Common myeloid progenitor, CD34-positive (primary cell): ENCODE results near the gene NTMT1.

Experiments used
- CTCF ChIA-PET: fragments of 350-600 bp; sonication (Branson Sonifier 250); formaldehyde crosslinking; loops from one replicate; lab custom pipeline; 2021; ENCODE audit warnings: antibody characterized with exemption; lab: Charles Lee
- POLR2A ChIA-PET: fragments of 350-600 bp; sonication (Branson Sonifier 250); formaldehyde crosslinking; loops from one replicate; lab custom pipeline; 2021; ENCODE audit warnings: antibody characterized with exemption; lab: Charles Lee
- DNase-seq, 3 donors: peaks; one replicate each; pipeline versions ENCODE4 v3.0.0 to v3.0.0-alpha.2; 2013
- H3K27ac ChIP-seq, 2 experiments: 1 replicate in 1 of 2; 2 replicates in 1 of 2; pipeline ENCODE4 v1.7.0; 2013; ENCODE audit warnings: inconsistent platforms in 2 of 2, low read length in 2 of 2, mild to moderate bottlenecking in 2 of 2, low read depth in 1 of 2, moderate library complexity in 1 of 2; ENCODE audit not compliant: severe bottlenecking in 2 of 2, insufficient read depth in 1 of 2, poor library complexity in 1 of 2
- H3K27me3 ChIP-seq, 5 experiments: replicated peaks in 2 of 5; 1 replicate in 3 of 5; 2 replicates in 2 of 5; pipeline versions ENCODE4 v1.6.1 to v1.7.0; 2013; ENCODE audit warnings: low read length in 4 of 5, mild to moderate bottlenecking in 2 of 5, moderate library complexity in 2 of 5, inconsistent platforms in 1 of 5; ENCODE audit not compliant: insufficient read depth in 5 of 5, control insufficient read depth in 4 of 5
- H3K36me3 ChIP-seq, 4 experiments: 1 replicate in 2 of 4; 2 replicates in 2 of 4; pipeline versions ENCODE4 v1.6.1 to v1.7.0; 2013; ENCODE audit warnings: low read length in 3 of 4, control low read depth in 1 of 4, mild to moderate bottlenecking in 1 of 4; ENCODE audit not compliant: control insufficient read depth in 4 of 4, insufficient read depth in 4 of 4
- H3K4me1 ChIP-seq, 4 experiments: 1 replicate in 3 of 4; 2 replicates in 1 of 4; pipeline versions ENCODE4 v1.6.1 to v1.7.1; 2013; ENCODE audit warnings: low read length in 3 of 4, mild to moderate bottlenecking in 3 of 4, control low read depth in 1 of 4, inconsistent platforms in 1 of 4, moderate library complexity in 1 of 4; ENCODE audit not compliant: control insufficient read depth in 4 of 4, insufficient read depth in 4 of 4; ENCODE audit errors: control extremely low read depth in 1 of 4
- H3K4me3 ChIP-seq, 7 experiments: 1 replicate in 4 of 7; 2 replicates in 3 of 7; pipeline versions ENCODE4 v1.5.1 to v1.7.0; 2013; ENCODE audit warnings: mild to moderate bottlenecking in 7 of 7, low read length in 6 of 7, moderate library complexity in 6 of 7, inconsistent platforms in 2 of 7, low read depth in 2 of 7, control low read depth in 1 of 7; ENCODE audit not compliant: insufficient read depth in 4 of 7, control insufficient read depth in 1 of 7; ENCODE audit errors: extremely low read depth in 1 of 7
- H3K9me3 ChIP-seq, 5 experiments: 1 replicate in 4 of 5; 2 replicates in 1 of 5; pipeline versions ENCODE4 v1.6.1 to v1.7.1; 2013; ENCODE audit warnings: low read length in 4 of 5, mild to moderate bottlenecking in 2 of 5, inconsistent platforms in 1 of 5, low read depth in 1 of 5, moderate library complexity in 1 of 5; ENCODE audit not compliant: control insufficient read depth in 4 of 5, insufficient read depth in 2 of 5; ENCODE audit errors: control extremely low read depth in 1 of 5
- WGBS: methylation state at CpG from one replicate; pipeline ENCODE4 v1.1.5; 2013; ENCODE audit not compliant: insufficient coverage; 5-methylcytosine and 5-hydroxymethylcytosine counted together

The NTMT1 gene

DNA sequence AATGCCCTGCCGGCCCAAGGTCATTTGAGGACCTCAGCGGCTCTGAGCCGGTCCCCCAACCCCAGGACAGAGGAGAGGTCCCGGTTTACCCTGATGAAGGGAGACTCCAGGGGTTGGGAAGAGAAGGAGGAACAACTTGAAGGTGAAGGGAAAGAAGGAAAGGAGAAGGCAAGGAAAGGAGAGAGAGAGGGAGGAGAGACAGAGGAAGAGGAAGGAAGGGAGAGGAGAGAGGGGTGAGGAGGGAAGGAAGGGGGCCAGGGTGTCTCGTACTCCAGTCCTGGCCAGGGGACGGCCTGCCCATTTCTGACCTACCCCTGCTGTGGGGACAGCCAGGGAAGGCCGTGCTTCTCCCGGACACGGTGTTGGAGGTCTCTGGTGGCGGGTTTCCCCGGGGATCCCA lies 41.4 kb downstream of the NTMT1 start:
- Histone ChIP-seq H3K36me3 (no peaks in the 10 kb centered on the region), H3K9me3 (no peaks in the 10 kb centered on the region), H3K4me1 (peaks cover 0 to 15% (median 6%) of the 10 kb centered on the region in 4 experiments), H3K27me3 (peaks cover 0 to 67% (median 19%) of the 10 kb centered on the region in 5 experiments), H3K27ac (no peak overlapping the region), H3K4me3 (no peak overlapping the region)
- ChIA-PET CTCF (no interaction called here), POLR2A (interaction anchor here (0.5 kb wide), 1 partner anchor 75 kb away, joined by 3 read pairs; no protein-coding TSS in a partner anchor)
- 90% methylated on average over 9 of the region's 11 CpGs for WGBS
- no peak for DNase-seq

GRCh38 chr9:129667850-129668249 lies 41.9 kb downstream of the NTMT1 start:
- Histone ChIP-seq H3K27me3 (peaks cover 0 to 62% (median 16%) of the 10 kb centered on the region in 5 experiments), H3K4me1 (peaks cover 0 to 15% (median 6%) of the 10 kb centered on the region in 4 experiments), H3K4me3 (no peak overlapping the region), H3K36me3 (no peaks in the 10 kb centered on the region), H3K9me3 (no peaks in the 10 kb centered on the region), H3K27ac (no peak overlapping the region)
- WGBS: 98% methylated on average over 8 of the region's 9 CpGs
- POLR2A ChIA-PET: interaction anchor here (0.5 kb wide), 1 partner anchor 75 kb away, joined by 3 read pairs; no protein-coding TSS in a partner anchor
- DNase-seq: no peak
- CTCF ChIA-PET: no interaction called here

DNA sequence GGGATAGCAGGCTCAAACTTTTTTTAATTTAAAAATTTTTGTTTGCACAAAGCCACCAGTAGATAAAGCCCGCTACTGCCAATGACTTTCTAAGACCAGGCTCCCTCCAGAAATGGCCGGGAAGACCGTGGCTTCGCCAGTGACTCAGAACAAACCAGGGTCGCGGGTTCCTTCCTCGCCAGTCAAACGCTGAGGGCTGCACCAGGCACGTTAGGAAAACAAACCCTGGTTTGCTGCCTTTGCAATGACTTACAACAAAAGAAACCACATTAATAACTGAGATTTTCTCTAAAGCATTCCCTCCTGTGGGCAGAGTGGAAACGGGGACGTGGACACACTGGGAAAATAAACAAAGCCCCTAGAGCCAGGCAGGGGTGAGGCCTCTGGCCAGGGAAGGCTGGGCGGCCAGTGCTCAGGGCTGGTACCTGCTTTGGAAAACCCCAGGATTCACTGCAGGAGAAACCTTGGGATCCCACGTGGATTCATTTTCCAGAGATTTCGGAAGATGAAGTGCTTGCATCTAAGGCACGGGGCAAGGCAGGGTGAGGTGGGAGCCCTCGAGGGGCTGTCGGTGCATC lies 43.3 kb downstream of the NTMT1 start:
- Histone ChIP-seq H3K4me3 (no peak overlapping the region), H3K9me3 (no peaks in the 10 kb centered on the region), H3K36me3 (no peaks in the 10 kb centered on the region), H3K27me3 (peaks cover 0 to 57% (median 17%) of the 10 kb centered on the region in 5 experiments), H3K27ac (no peak overlapping the region), H3K4me1 (peaks cover 0 to 15% (median 6%) of the 10 kb centered on the region in 4 experiments)
- peak; percentile 13 to 54 (median 53) for DNase-seq
- CTCF ChIA-PET: no interaction called here
- POLR2A ChIA-PET: no interaction called here
- WGBS: 52% methylated on average over 17 of the region's 17 CpGs

DNA sequence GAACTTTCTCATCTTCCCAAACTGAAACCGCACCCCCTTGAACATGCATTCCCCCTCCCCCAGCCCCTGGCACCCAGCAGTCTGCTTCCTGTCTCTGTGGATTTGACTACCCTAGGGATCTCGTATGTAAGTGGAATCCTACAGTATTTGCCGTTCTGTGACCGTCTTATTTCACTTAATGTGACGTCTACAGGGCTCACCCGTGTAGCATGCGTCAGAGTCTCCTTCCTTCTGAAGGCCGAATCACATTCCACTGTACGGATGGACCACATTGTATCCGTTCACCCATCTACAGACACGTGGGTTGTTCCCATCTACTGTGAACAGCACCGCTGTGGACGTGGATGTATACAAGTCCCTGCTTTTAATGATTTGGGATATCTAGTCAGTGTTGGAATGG lies 44.0 kb downstream of the NTMT1 start:
- Histone ChIP-seq H3K4me3 (no peak overlapping the region), H3K4me1 (peaks cover 0 to 12% (median 6%) of the 10 kb centered on the region in 4 experiments), H3K27ac (no peak overlapping the region), H3K9me3 (no peaks in the 10 kb centered on the region), H3K36me3 (no peaks in the 10 kb centered on the region), H3K27me3 (peaks cover 0 to 50% (median 17%) of the 10 kb centered on the region in 5 experiments)
- ChIA-PET POLR2A (no interaction called here), CTCF (no interaction called here)
- no peak for DNase-seq
- 95% methylated on average over 13 of the region's 13 CpGs for WGBS

DNA sequence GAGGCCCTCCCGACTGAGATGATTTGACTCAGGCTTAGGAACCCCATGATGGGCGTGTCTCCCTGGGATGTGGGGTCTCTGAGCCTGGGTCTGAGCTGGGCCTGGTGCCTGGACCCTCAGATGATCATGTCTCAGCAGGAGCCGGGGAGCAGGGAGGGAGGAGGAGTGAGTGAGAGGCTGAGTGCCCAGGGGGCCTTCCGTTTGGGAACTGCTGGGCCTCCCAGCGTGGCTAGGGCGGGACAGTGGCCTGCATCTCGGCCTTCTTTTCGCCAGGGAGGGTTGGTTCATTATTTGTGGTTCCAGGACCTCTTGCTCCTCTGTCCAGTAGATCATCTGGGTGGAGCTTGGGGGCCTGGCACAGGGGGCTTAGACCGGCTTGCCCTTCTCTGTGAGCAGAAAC lies 45.1 kb downstream of the NTMT1 start:
- peaks cover 0 to 8% (median 0%) of the 10 kb centered on the region in 4 experiments for H3K4me1 ChIP-seq
- no peaks in the 10 kb centered on the region for H3K9me3 ChIP-seq
- ChIA-PET CTCF (interaction anchor here (1.2 to 1.3 kb wide), 2 partner anchors 15 to 20 kb away, joined by 3 to 4 read pairs; no protein-coding TSS in a partner anchor), POLR2A (no interaction called here)
- H3K27ac ChIP-seq: no peak overlapping the region
- peaks cover 0 to 47% (median 17%) of the 10 kb centered on the region in 5 experiments for H3K27me3 ChIP-seq
- 90% methylated on average over 9 of the region's 9 CpGs for WGBS
- no peak for DNase-seq
- no peak overlapping the region for H3K4me3 ChIP-seq
- no peaks in the 10 kb centered on the region for H3K36me3 ChIP-seq

DNA sequence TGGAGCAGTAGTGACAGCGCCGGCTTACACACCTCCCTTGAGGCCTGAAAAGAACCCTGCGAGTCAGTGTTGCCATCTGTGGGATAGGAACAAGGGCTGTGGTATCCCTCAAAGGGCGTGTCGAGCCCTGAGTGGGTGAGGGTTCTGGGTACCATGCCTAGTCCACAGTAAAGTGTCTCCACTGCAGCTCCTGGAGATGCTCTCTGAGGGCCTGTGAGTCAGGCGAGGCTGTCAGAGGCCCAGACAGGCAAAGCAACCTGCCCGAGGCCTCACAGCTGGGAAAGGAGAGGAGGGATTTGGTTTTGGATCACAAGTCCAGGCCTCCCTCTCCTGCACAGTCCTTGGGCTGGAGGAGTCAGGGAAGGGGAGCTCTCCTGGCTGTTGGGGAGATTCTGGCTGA lies 45.6 kb downstream of the NTMT1 start:
- peaks cover 0 to 47% (median 20%) of the 10 kb centered on the region in 5 experiments for H3K27me3 ChIP-seq
- DNase-seq: no peak
- peaks cover 0 to 5% (median 0%) of the 10 kb centered on the region in 4 experiments for H3K4me1 ChIP-seq
- ChIA-PET POLR2A (no interaction called here), CTCF (interaction anchor here (1.2 to 1.3 kb wide), 2 partner anchors 15 to 21 kb away, joined by 3 to 4 read pairs; no protein-coding TSS in a partner anchor)
- no peak overlapping the region for H3K27ac ChIP-seq
- no peaks in the 10 kb centered on the region for H3K36me3 ChIP-seq
- WGBS: 93% methylated on average over 5 of the region's 7 CpGs
- no peaks in the 10 kb centered on the region for H3K9me3 ChIP-seq
- no peak overlapping the region for H3K4me3 ChIP-seq

GRCh38 chr9:129672702-129673101 lies 46.7 kb downstream of the NTMT1 start:
- no peak overlapping the region for H3K4me3 ChIP-seq
- no peaks in the 10 kb centered on the region for H3K9me3 ChIP-seq
- no peak overlapping the region for H3K27ac ChIP-seq
- POLR2A ChIA-PET: no interaction called here
- DNase-seq: no peak
- no peaks in the 10 kb centered on the region for H3K36me3 ChIP-seq
- peaks cover 0 to 43% (median 23%) of the 10 kb centered on the region in 5 experiments for H3K27me3 ChIP-seq
- 94% methylated on average over 8 of the region's 8 CpGs for WGBS
- peaks cover 0 to 4% (median 0%) of the 10 kb centered on the region in 4 experiments for H3K4me1 ChIP-seq
- CTCF ChIA-PET: no interaction called here
